ENCODE results near the gene TBX10.
"Not testable (repeated sequence)": the region's sequence is repeated elsewhere in the genome, so short reads cannot be mapped to it uniquely, and the experiment has no call there.

The TBX10 gene

DNA sequence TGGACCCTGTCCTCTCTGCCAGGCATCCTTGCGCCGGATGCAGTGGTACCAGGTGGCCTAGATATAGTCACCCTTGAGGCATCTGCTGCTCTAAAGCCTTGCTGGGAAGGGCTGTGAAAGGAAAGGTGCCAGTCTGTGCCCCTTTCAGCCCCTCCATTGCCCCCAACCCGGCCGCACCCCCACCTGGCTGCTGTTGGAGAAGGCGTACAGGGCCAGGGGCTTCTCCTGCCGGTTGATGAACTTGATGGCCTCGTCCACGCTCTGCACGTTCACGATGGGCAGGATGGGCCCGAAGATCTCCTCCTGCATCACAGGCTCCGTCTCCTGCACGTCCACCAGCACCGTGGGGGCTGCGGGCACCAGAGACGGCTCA, 24.6 kb upstream of the TBX10 start:
- DNase-seq (ENCODE audit: low read depth): no peak

DNA sequence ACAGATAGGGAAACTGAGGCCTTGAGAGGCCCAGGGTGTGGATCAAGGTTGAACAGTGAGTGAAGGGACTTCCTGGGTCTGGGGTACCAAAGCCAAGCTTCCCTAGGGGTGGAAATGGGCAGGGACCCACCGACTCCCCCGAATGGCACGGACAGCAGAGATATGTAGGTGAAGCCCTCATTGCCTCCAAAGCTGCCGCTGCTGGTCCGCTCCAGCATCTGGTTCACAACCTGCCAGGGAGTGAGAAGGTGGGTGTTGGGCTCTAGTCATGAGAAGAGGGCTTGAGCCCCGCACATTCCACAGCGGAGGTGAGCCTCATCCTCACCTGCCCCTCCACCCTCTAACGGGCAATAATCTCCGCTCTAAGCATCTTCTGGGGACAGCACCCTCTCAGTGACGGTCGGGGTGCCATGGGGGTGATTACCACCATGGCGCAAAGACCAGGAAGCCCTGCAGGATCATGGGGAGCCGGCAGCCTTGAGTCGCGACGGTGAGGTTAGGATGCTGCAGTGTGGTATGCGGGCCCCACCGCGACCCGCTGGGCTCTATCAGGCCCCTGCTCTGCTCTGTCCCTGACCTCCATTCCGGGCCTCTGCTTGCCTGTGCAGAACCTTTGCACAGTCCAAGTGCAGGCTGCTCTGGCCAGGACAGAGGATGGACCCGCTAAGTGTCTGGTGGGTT, 24.1 kb upstream of the TBX10 start:
- no peak for DNase-seq (ENCODE audit: low read depth)

- no peak for DNase-seq (ENCODE audit: low read depth)
Observed at GRCh38 chr11:67662835-67663531, 23.4 kb upstream of the TBX10 start.

DNA sequence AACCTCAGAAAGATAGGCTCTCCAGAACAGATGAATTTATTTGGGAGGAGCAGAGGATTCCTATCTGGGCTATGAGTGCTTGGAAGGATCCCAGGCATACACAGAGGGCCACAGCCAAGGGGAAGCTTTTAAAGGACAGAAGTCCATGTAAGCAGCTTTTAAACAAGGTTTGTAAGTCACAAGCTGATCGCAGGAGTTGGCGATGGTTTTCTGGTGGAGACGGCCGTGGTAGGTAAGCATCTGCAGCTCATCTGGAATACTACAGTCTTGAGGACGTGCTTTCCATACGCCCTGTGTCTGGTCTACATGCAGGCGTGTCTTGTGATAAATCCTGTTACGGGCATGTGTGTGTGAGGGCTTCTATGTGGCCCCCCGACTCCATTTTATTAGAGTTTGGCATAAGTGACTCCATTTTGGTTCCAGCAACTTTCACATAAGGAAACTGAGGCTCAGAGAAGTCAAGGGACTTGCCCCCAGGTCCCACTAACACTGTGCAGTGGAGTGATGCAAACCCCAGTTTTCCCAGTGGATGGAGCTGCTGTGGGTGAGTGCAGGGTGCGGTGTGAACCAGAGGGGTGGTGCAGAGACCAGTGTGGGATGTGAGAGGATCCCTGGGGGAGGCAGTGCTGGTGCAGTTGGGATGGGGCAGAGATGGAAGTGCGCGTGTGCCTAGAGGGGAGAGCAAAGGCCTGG, 22.7 kb upstream of the TBX10 start:
- DNase-seq (ENCODE audit: low read depth): no peak

GRCh38 chr11:67660752-67661151, 21.2 kb upstream of the TBX10 start:
- not testable (repeated sequence) for DNase-seq (ENCODE audit: low read depth)

DNA sequence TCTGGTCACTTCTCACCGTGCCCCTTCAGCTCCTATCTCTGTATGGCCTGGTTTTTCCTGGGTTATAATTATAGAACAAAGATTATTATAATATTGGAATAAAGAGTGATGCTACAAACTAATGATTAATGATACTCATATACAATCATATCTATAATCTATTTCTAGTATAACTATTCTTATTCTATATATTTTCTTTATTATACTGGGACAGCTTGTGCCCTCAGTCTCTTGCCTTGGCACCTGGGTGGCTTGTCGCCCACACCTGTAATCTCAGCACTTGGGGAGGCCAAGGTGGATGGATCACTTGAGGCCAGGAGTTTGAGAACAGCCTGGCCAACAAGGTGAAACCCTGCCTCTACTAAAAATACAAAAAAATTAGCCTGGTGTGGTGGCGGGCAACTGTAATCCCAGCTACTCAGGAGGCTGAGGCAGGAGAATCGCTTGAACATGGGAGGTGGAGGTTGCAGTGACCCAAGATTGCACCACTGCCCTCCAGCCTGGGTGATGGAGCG, 20.1 kb upstream of the TBX10 start:
- not testable (repeated sequence) for DNase-seq (ENCODE audit: low read depth)

GRCh38 chr11:67657300-67657699, 17.7 kb upstream of the TBX10 start:
- no peak for DNase-seq (ENCODE audit: low read depth)

DNA sequence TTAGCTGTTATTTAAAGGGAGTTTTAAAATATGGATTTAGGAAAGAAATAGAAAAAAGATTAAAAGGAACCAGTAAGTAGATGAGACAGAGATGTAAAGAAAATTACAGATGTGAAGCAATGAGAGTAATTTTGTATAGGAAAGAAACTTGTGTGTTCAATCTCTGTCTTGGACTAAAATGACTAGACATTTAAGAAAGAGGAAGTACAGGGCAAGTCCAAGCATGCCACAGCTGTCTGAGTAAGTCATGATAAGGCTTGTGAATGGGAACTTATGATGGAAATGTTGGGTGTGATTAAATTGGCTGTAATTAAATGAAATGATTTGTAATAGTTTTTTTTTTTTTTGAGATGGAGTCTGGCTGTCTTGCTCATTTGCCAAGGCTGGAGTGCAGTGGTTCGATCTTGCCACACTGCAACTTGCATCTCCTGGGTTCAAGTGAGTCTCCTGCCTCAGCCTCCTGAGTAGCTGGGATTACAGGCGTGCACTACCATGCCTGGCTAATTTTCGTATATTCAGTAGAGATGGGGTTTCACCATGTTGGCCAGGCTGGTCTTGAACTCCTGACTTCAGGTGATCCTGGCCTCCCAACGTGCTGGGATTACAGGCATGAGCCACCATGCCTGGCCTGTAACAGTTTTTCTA, 16.8 kb upstream of the TBX10 start:
- DNase-seq (ENCODE audit: low read depth): no peak

- no peak for DNase-seq (ENCODE audit: low read depth)
Observed at GRCh38 chr11:67654225-67654624, 14.7 kb upstream of the TBX10 start.

DNA sequence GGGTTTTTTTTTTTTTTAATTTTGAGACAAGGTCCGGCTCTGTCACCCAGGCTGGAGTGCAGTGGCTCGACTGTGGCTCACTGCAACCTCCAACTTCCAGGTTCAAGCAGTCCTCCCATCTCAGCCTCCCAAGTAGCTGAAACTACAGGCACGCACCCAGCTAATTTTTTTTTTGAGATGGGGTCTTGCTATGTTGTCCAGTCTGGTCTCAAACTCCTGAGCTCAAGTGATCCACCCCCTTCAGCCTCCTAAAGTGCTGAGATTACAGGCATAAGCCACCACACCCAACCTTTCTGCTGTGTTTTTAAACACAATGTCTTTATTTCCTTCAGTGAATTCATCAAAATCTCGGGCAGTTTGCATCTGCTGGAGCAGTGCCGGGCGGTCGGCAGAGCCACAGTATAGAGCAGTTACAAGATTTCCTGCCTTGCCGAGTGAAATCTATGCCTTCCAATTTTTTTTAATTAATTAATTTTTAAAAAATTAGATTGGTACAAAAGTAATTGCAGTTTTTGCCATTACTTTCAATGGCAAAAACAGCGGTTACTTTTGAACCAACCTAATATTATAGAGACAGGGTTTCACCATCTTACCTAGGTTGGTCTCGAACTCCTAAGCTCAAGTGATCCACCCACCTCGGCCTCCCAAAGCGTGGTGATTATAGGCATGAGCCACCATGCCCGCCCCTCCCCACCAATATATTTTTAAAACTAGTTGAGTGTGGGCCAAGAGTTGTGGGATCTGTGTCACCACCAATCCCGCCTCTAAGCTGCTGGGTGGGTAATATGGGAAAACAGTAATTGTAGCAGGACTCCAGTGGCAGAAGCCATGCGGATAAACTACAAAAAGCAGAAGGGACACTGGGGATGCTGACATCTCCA, 13.6 kb upstream of the TBX10 start:
- no peak for DNase-seq (ENCODE audit: low read depth)

DNA sequence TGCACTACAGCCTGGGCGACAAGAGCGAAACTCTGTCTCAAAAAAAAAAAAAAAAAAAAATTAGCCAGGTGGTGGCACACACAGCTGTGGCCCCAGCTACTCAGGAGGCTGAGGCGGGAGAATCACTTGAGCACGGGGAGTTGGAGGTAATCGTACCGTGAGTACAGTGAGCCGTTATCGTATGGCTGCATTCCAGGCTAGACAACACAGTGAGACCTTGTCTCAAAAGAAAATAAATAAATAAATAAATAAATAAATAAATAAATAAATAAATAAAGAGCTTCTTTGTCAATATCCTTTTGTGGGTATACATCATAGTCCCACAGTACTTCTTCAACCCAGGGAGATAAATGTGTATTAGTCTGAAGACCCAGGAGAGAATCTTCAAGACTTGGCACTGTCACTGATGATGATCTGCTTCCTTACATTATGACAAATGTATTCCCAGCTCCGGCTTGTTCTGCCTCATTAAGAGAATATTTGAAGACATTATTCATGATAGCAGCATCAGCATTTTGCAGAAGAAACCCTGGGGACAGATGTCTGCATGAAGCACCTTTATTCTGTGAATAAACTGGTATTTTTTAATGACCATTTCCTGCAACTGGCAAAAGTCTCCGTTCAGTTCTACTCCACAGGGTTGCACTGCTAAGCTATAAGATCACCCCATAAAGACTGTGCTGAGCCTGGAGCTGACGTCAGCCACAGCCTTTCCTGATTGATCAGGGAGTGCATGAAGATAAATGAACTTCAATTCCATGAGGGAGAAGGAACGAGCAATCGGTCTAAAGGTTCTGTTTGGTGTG, 12.6 kb upstream of the TBX10 start:
- DNase-seq (ENCODE audit: low read depth): no peak

GRCh38 chr11:67649634-67650510, 10.3 kb upstream of the TBX10 start:
- DNase-seq (ENCODE audit: low read depth): no peak

- no peak for DNase-seq (ENCODE audit: low read depth)
Observed at GRCh38 chr11:67648796-67649613, 9.4 kb upstream of the TBX10 start.

GRCh38 chr11:67648140-67648795, 8.7 kb upstream of the TBX10 start:
- DNase-seq (ENCODE audit: low read depth): peak; percentile 62

GRCh38 chr11:67647471-67647870, 7.9 kb upstream of the TBX10 start:
- DNase-seq (ENCODE audit: low read depth): no peak

DNA sequence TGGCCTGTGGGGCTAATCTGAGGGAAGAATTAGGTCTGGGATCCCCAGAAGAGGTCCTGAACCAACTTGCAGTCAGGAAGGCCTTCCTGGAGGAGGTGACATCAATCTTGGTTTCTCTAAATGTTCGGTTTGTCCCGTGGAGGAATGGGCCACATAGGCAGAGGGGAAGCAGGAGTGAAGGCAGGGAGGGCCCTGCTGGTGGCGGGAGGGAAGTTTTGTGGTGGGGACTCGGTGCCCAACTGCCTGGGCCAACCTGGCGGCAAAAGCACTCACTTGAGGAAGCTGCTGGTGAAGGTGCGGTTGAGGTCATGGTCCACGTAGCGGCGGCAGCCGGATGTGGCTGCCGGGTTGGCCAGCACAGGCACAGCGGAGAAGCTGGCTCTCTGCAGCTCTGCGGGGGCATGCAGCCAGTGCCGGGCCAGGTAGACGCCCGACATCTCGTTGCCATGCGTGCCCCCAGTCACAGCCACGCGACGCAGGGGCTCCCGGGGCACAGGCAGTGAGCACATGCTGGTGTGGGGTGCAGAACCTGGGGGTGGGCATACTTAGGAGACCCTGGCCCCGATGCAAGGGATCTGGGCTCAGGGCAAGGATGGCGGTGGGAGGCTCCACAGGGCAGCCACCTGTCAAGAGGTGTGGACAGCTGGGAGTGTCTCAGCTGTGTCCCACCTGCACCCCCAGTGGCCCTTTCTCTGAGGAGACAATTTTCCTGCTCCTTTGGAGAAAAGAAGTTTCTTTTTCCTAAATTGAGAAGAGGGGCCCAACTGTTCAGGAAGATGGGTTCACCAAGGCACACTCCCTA, 7.2 kb upstream of the TBX10 start:
- DNase-seq (ENCODE audit: low read depth): peak; percentile 42

Data from activated T-cell treated with anti-CD3 and anti-CD28 coated beads for 48 hours (primary cell).